HCT116 (cell line): Measurements from ENCODE around the gene POPDC3. TPM values are rescaled to one million over a fixed set of nuclear protein-coding genes. Genes with fewer than 3 reads are reported as not detected.

Experiments used
- ATAC-seq: fragments of 200-7000 bp; cut with Tn5 transposase; 2 replicates; pipeline ENCODE4 v1.9.1; 2020; ENCODE audit warnings: mild to moderate bottlenecking, moderate library complexity
- BruUV-seq: library from RNA; stranded (reverse); fragments of 400-500 nt; replicated peaks from 2 replicates; lab custom pipeline; 2021; lab: Mats Ljungman, UMichigan
- CTCF ChIA-PET: fragments of 300-600 bp; sonication (Branson Sonifier 250); formaldehyde crosslinking; loops from one replicate; lab custom pipeline; 2021; ENCODE audit warnings: antibody characterized with exemption; lab: Charles Lee
- POLR2A ChIA-PET: fragments of 300-600, 350-600 bp; sonication (Branson Sonifier 250); formaldehyde crosslinking; loops from one replicate; lab custom pipeline; 2021; ENCODE audit warnings: antibody characterized with exemption; lab: Charles Lee
- RAD21 ChIA-PET, 2 experiments: fragments of 300-600 bp; sonication (Branson Sonifier 250); formaldehyde crosslinking; loops; one replicate each; lab custom pipeline; 2023; ENCODE audit warnings: low total read pairs in 2 of 2; ENCODE audit not compliant: uncharacterized antibody in 2 of 2, unreplicated experiment in 2 of 2, low non-redundant PET in 1 of 2; lab: Charles Lee
- DNase-seq: peaks from one replicate; pipeline ENCODE4 v3.0.0-alpha.2; 2010; ENCODE audit warnings: low read depth, low spot score
- H2AFZ ChIP-seq: fragments of 200-600 bp; shearing (Covaris generic), sonication (generic); 2 replicates; pipeline ENCODE4 v1.6.1; 2017; ENCODE audit warnings: low read depth, mixed run types, mixed read lengths, antibody characterized with exemption, low read length; ENCODE audit not compliant: poor library complexity, severe bottlenecking
- H3K27ac ChIP-seq: 2 replicates; pipeline ENCODE4 v1.5.1; 2012; ENCODE audit warnings: low read depth, low read length
- H3K27me3 ChIP-seq: fragments of 200-600 bp; sonication (generic); 2 replicates; pipeline ENCODE4 v1.6.1; 2016; ENCODE audit warnings: mixed run types, low read length, mixed read lengths; ENCODE audit not compliant: insufficient read depth
- H3K36me3 ChIP-seq, 2 experiments: fragments of 200-500 bp in 1 of 2; fragments of 200-600 bp in 1 of 2; sonication (Bioruptor generic) in 1 of 2; sonication (generic) in 1 of 2; 2 replicates each; pipeline versions ENCODE4 v1.5.1 to v1.6.1; 2014 to 2016; ENCODE audit warnings: low read length in 2 of 2, inconsistent platforms in 1 of 2, mixed read lengths in 1 of 2, mixed run types in 1 of 2; ENCODE audit not compliant: insufficient read depth in 2 of 2, control insufficient read depth in 1 of 2
- H3K4me1 ChIP-seq, 2 experiments: fragments of 200-600 bp in 1 of 2; sonication (generic) in 1 of 2; 2 replicates each; pipeline versions ENCODE4 v1.5.1 to v1.6.1; 2012 to 2017; ENCODE audit warnings: low read length in 2 of 2, inconsistent platforms in 1 of 2, mild to moderate bottlenecking in 1 of 2, mixed read lengths in 1 of 2, mixed run types in 1 of 2, moderate library complexity in 1 of 2; ENCODE audit not compliant: insufficient read depth in 2 of 2, control insufficient read depth in 1 of 2
- H3K4me2 ChIP-seq: fragments of 200-600 bp; sonication (generic); 2 replicates; pipeline ENCODE4 v1.6.1; 2017; ENCODE audit warnings: mixed run types, low read length, mixed read lengths
- H3K4me3 ChIP-seq, 2 experiments: fragments of 200-600 bp in 1 of 2; sonication (generic) in 1 of 2; replicated peaks in 1 of 2; 2 replicates each; pipeline ENCODE4 v1.5.1; 2011 to 2016; ENCODE audit warnings: low read length in 2 of 2, control low read depth in 1 of 2, low read depth in 1 of 2, mild to moderate bottlenecking in 1 of 2, mixed read lengths in 1 of 2, mixed run types in 1 of 2
- H3K79me2 ChIP-seq: fragments of 200-600 bp; sonication (generic); 2 replicates; pipeline ENCODE4 v1.6.1; 2017; ENCODE audit warnings: mild to moderate bottlenecking, mixed run types, low read length, moderate library complexity, mixed read lengths; ENCODE audit not compliant: insufficient read depth
- H3K9ac ChIP-seq: fragments of 200-600 bp; sonication (generic); 2 replicates; pipeline ENCODE4 v1.6.1; 2016; ENCODE audit warnings: low read length, mixed read lengths
- H3K9me2 ChIP-seq: fragments of 200-600 bp; sonication (generic), shearing (Covaris generic); 2 replicates; pipeline ENCODE4 v1.6.1; 2017; ENCODE audit warnings: mixed run types, mild to moderate bottlenecking, moderate library complexity; ENCODE audit not compliant: insufficient read depth
- H3K9me3 ChIP-seq, 2 experiments: fragments of 200-500 bp in 1 of 2; fragments of 200-600 bp in 1 of 2; sonication (Bioruptor generic) in 1 of 2; sonication (generic) in 1 of 2; 2 replicates each; pipeline ENCODE4 v1.6.1; 2014 to 2017; ENCODE audit warnings: low read length in 2 of 2, mixed read lengths in 2 of 2, inconsistent platforms in 1 of 2, low read depth in 1 of 2, mild to moderate bottlenecking in 1 of 2, mixed run types in 1 of 2, moderate library complexity in 1 of 2; ENCODE audit not compliant: control insufficient read depth in 1 of 2, insufficient read depth in 1 of 2
- H4K20me1 ChIP-seq: fragments of 200-600 bp; sonication (generic), shearing (Covaris generic); 2 replicates; pipeline ENCODE4 v1.6.1; 2017; ENCODE audit warnings: mixed run types, mild to moderate bottlenecking, moderate library complexity; ENCODE audit not compliant: insufficient read depth
- CBX3 ChIP-seq: IDR thresholded peaks from 2 replicates; pipeline ENCODE4 v1.6.1; 2012; ENCODE audit warnings: low read depth
- CEBPB ChIP-seq: IDR thresholded peaks from 2 replicates; pipeline ENCODE4 v1.6.1; 2012; ENCODE audit warnings: low read depth
- EGR1 ChIP-seq: IDR thresholded peaks from 2 replicates; pipeline ENCODE4 v1.6.1; 2012; ENCODE audit warnings: low read depth
- EZH2 ChIP-seq: fragments of 200-600 bp; sonication (generic); IDR thresholded peaks from 2 replicates; pipeline ENCODE4 v1.6.1; 2017; ENCODE audit warnings: antibody characterized with exemption, mixed run types
- EZH2phosphoT487 ChIP-seq: fragments of 200-600 bp; IDR thresholded peaks from 2 replicates; pipeline ENCODE4 v1.6.1; 2018; ENCODE audit warnings: antibody characterized with exemption, borderline replicate concordance
- FOSL1 ChIP-seq: IDR thresholded peaks from 2 replicates; pipeline ENCODE4 v1.6.1; 2012; ENCODE audit warnings: low read depth
- JUND ChIP-seq: IDR thresholded peaks from 2 replicates; pipeline ENCODE4 v1.6.1; 2012
- POLR2AphosphoS5 ChIP-seq: IDR thresholded peaks from 2 replicates; pipeline ENCODE4 v1.6.1; 2011; ENCODE audit warnings: mild to moderate bottlenecking, low read depth, low read length, moderate library complexity
- RAD21 ChIP-seq: IDR thresholded peaks from 2 replicates; pipeline ENCODE4 v1.6.1; 2012; ENCODE audit warnings: low read depth, mild to moderate bottlenecking
- SP1 ChIP-seq: IDR thresholded peaks from 2 replicates; pipeline ENCODE4 v1.6.1; 2012; ENCODE audit warnings: low read depth
- SRF ChIP-seq: IDR thresholded peaks from 2 replicates; pipeline ENCODE4 v1.6.1; 2012; ENCODE audit warnings: low read depth
- YY1 ChIP-seq: IDR thresholded peaks from 2 replicates; pipeline ENCODE4 v1.6.1; 2011; ENCODE audit warnings: low read length, low read depth, moderate library complexity, mild to moderate bottlenecking; ENCODE audit not compliant: insufficient replicate concordance; ENCODE audit errors: extremely low read depth
- intact Hi-C: fragments of 100-400 bp; cut with micrococcal nuclease; formaldehyde crosslinking; loops from 2 replicates; pipeline ENCODE4 v1.10.0; 2022
- total RNA-seq: library from RNA; stranded (reverse); gene quantifications from one replicate; pipeline ENCODE4 v1.2.1, GENCODE V29; 2021; ENCODE audit not compliant: unreplicated experiment
- TF ChIP-seq, protein P1 (sequence below), 3 experiments: fragments of 200-600 bp in 1 of 3; sonication (generic) in 1 of 3; IDR thresholded peaks in 2 of 3; conservative IDR thresholded peaks in 1 of 3; 2 replicates each; pipeline ENCODE4 v1.5.1; 2012 to 2017; ENCODE audit warnings: low read depth in 2 of 3, low read length in 2 of 3, antibody characterized with exemption in 1 of 3, borderline replicate concordance in 1 of 3, control low read depth in 1 of 3, mild to moderate bottlenecking in 1 of 3, mixed read lengths in 1 of 3, mixed run types in 1 of 3, moderate library complexity in 1 of 3; ENCODE audit not compliant: insufficient read depth in 1 of 3
- TF ChIP-seq, protein P2 (sequence below): IDR thresholded peaks from 2 replicates; pipeline ENCODE4 v1.6.1; 2012
- TF ChIP-seq, protein P3 (sequence below): IDR thresholded peaks from 2 replicates; pipeline ENCODE4 v1.6.1; 2012
- TF ChIP-seq, protein P4 (sequence below): IDR thresholded peaks from 2 replicates; pipeline ENCODE4 v1.6.1; 2011; ENCODE audit warnings: mild to moderate bottlenecking, low read length, moderate library complexity; ENCODE audit not compliant: insufficient replicate concordance; ENCODE audit errors: extremely low read depth

The POPDC3 gene
- total RNA-seq, 1 experiment from 2014 or later: 10.1 TPM

DNA sequence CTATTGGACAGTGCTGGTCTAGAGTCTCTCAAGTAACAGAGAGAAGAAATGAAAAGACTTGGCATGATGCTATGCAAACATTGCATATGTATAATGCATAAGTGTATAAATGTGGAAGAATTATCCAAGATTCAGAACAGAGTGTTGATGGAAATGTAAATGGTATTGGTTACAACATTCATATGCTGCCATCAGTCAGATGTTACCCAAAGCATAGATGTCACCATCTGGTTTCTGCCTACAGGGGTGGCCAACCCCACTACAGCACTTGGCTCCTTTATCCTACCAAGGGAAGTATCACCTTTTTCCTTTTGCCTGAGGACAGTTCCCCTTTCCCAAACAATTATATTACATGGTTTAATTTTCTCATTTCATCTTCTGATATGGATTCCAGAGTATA, 11.9 kb downstream of the POPDC3 start:
- CTCF ChIA-PET: no interaction called here
- no peaks in the 10 kb centered on the region for H3K79me2 ChIP-seq

More for the DNA sequence above, 11.9 kb downstream of the POPDC3 start:
- BruUV-seq: no TSS peak
- ATAC-seq (no peak), DNase-seq (no peak)
- intact Hi-C loops: no loop called here
- H3K4me3 ChIP-seq: no peak overlapping the region
- RAD21 ChIA-PET: no interaction called here
- no peaks in the 10 kb centered on the region for H3K9me3 ChIP-seq
- no peaks in the 10 kb centered on the region for H4K20me1 ChIP-seq
- no peak overlapping the region for H3K9ac ChIP-seq
- no peak overlapping the region for H3K4me2 ChIP-seq
- H3K27me3 ChIP-seq: no peaks in the 10 kb centered on the region
- H2AFZ ChIP-seq: no peak overlapping the region
- H3K4me1 ChIP-seq: no peaks in the 10 kb centered on the region
- no peaks in the 10 kb centered on the region for H3K36me3 ChIP-seq
- H3K9me2 ChIP-seq: no peaks in the 10 kb centered on the region
- POLR2A ChIA-PET: no interaction called here
- TF ChIP-seq, protein P1, sequence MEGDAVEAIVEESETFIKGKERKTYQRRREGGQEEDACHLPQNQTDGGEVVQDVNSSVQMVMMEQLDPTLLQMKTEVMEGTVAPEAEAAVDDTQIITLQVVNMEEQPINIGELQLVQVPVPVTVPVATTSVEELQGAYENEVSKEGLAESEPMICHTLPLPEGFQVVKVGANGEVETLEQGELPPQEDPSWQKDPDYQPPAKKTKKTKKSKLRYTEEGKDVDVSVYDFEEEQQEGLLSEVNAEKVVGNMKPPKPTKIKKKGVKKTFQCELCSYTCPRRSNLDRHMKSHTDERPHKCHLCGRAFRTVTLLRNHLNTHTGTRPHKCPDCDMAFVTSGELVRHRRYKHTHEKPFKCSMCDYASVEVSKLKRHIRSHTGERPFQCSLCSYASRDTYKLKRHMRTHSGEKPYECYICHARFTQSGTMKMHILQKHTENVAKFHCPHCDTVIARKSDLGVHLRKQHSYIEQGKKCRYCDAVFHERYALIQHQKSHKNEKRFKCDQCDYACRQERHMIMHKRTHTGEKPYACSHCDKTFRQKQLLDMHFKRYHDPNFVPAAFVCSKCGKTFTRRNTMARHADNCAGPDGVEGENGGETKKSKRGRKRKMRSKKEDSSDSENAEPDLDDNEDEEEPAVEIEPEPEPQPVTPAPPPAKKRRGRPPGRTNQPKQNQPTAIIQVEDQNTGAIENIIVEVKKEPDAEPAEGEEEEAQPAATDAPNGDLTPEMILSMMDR (IDR thresholded peaks at IDR 0.05 in 2 of 3, conservative IDR thresholded peaks at IDR 0.05 in 1 of 3; ENCODE audit: borderline replicate concordance in 1 of 3, insufficient read depth in 1 of 3, low read depth in 2 of 3, low read length in 2 of 3): no peak
- TF ChIP-seq, protein P2, sequence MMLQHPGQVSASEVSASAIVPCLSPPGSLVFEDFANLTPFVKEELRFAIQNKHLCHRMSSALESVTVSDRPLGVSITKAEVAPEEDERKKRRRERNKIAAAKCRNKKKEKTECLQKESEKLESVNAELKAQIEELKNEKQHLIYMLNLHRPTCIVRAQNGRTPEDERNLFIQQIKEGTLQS: no peak
- TF ChIP-seq, protein P3, sequence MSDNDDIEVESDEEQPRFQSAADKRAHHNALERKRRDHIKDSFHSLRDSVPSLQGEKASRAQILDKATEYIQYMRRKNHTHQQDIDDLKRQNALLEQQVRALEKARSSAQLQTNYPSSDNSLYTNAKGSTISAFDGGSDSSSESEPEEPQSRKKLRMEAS: no peak
- no peak for TF ChIP-seq SP1
- no peak for TF ChIP-seq EZH2
- no peak for TF ChIP-seq SRF
- TF ChIP-seq CBX3: no peak
- no peak for TF ChIP-seq EZH2phosphoT487
- TF ChIP-seq, protein P4, sequence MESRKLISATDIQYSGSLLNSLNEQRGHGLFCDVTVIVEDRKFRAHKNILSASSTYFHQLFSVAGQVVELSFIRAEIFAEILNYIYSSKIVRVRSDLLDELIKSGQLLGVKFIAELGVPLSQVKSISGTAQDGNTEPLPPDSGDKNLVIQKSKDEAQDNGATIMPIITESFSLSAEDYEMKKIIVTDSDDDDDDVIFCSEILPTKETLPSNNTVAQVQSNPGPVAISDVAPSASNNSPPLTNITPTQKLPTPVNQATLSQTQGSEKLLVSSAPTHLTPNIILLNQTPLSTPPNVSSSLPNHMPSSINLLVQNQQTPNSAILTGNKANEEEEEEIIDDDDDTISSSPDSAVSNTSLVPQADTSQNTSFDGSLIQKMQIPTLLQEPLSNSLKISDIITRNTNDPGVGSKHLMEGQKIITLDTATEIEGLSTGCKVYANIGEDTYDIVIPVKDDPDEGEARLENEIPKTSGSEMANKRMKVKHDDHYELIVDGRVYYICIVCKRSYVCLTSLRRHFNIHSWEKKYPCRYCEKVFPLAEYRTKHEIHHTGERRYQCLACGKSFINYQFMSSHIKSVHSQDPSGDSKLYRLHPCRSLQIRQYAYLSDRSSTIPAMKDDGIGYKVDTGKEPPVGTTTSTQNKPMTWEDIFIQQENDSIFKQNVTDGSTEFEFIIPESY: no peak
- TF ChIP-seq RAD21: no peak
- no peak for TF ChIP-seq CEBPB
- no peak for TF ChIP-seq FOSL1
- no peak for TF ChIP-seq EGR1
- TF ChIP-seq POLR2AphosphoS5: no peak
- no peak for TF ChIP-seq YY1
- TF ChIP-seq JUND: no peak
- H3K27ac ChIP-seq: no peak overlapping the region
